Neuronal stem cell (in vitro differentiated cells): ENCODE data around the gene CSMD2.

Experiments
- DNase-seq: peaks from one replicate; pipeline ENCODE4 v3.0.0-alpha.2; 2013; ENCODE audit warnings: low spot score
- H2AFZ ChIP-seq: one replicate; pipeline ENCODE4 v1.6.1; 2013; ENCODE audit warnings: mild to moderate bottlenecking, low read length, inconsistent platforms
- H2AK5ac ChIP-seq: 2 replicates; pipeline ENCODE4 v1.6.1; 2013; ENCODE audit warnings: low read depth, mild to moderate bottlenecking, inconsistent platforms, low read length, moderate library complexity, mixed read lengths
- H2BK120ac ChIP-seq: 2 replicates; pipeline ENCODE4 v1.6.1; 2013; ENCODE audit warnings: low read depth, mild to moderate bottlenecking, inconsistent platforms, low read length, moderate library complexity, mixed read lengths
- H2BK12ac ChIP-seq: one replicate; pipeline ENCODE4 v1.6.1; 2013; ENCODE audit warnings: low read length, inconsistent platforms
- H2BK15ac ChIP-seq: 2 replicates; pipeline ENCODE4 v1.6.1; 2013; ENCODE audit warnings: mild to moderate bottlenecking, low read length, inconsistent platforms, mixed read lengths
- H2BK5ac ChIP-seq: one replicate; pipeline ENCODE4 v1.6.1; 2013; ENCODE audit warnings: inconsistent platforms, mild to moderate bottlenecking, low read length, moderate library complexity
- H3K14ac ChIP-seq: one replicate; pipeline ENCODE4 v1.6.1; 2013; ENCODE audit warnings: low read length, inconsistent platforms
- H3K18ac ChIP-seq: 2 replicates; pipeline ENCODE4 v1.6.1; 2013; ENCODE audit warnings: low read length, inconsistent platforms
- H3K23ac ChIP-seq: 2 replicates; pipeline ENCODE4 v1.6.1; 2013; ENCODE audit warnings: low read depth, mild to moderate bottlenecking, mixed read lengths, low read length, inconsistent platforms; ENCODE audit not compliant: poor library complexity
- H3K27ac ChIP-seq: replicated peaks from 3 replicates; pipeline ENCODE4 v1.5.1; 2013; ENCODE audit warnings: low read length, inconsistent platforms
- H3K27me3 ChIP-seq, 3 experiments: 2 replicates each; pipeline ENCODE4 v1.6.1; 2013; ENCODE audit warnings: low read length in 3 of 3, mild to moderate bottlenecking in 2 of 3, inconsistent platforms in 1 of 3, low read depth in 1 of 3, mixed read lengths in 1 of 3, moderate library complexity in 1 of 3; ENCODE audit not compliant: control insufficient read depth in 3 of 3, insufficient read depth in 3 of 3
- H3K36me3 ChIP-seq, 2 donors: replicated peaks in 1 of 2; 2 replicates each; pipeline ENCODE4 v1.6.1; 2013; ENCODE audit warnings: low read length in 2 of 2; ENCODE audit not compliant: control insufficient read depth in 2 of 2, insufficient read depth in 2 of 2
- H3K4ac ChIP-seq: 2 replicates; pipeline ENCODE4 v1.6.1; 2013; ENCODE audit warnings: inconsistent platforms, mild to moderate bottlenecking, low read length, moderate library complexity
- H3K4me1 ChIP-seq, 2 donors: 1 replicate in 1 of 2; 2 replicates in 1 of 2; pipeline ENCODE4 v1.6.1; 2013; ENCODE audit warnings: low read length in 2 of 2, low read depth in 1 of 2; ENCODE audit not compliant: control insufficient read depth in 2 of 2, insufficient read depth in 1 of 2
- H3K4me2 ChIP-seq: one replicate; pipeline ENCODE4 v1.6.1; 2013; ENCODE audit warnings: mild to moderate bottlenecking, low read length, inconsistent platforms; ENCODE audit not compliant: insufficient read depth, poor library complexity, severe bottlenecking
- H3K4me3 ChIP-seq, 2 donors: 2 replicates each; pipeline ENCODE4 v1.5.1; 2013; ENCODE audit warnings: low read length in 2 of 2, mild to moderate bottlenecking in 2 of 2, inconsistent platforms in 1 of 2, moderate library complexity in 1 of 2
- H3K79me1 ChIP-seq: one replicate; pipeline ENCODE4 v1.6.1; 2013; ENCODE audit warnings: low read depth, mild to moderate bottlenecking, inconsistent platforms, low read length, moderate library complexity
- H3K9ac ChIP-seq: one replicate; pipeline ENCODE4 v1.6.1; 2013; ENCODE audit warnings: mild to moderate bottlenecking, low read depth, low read length, inconsistent platforms; ENCODE audit not compliant: poor library complexity
- H3K9me3 ChIP-seq, 2 donors: replicated peaks in 1 of 2; 2 replicates each; pipeline versions ENCODE3 to v1.6.1; 2013; ENCODE audit warnings: low read length in 2 of 2, mild to moderate bottlenecking in 2 of 2, inconsistent platforms in 1 of 2, low read depth in 1 of 2, mixed read lengths in 1 of 2, moderate library complexity in 1 of 2; ENCODE audit not compliant: control insufficient read depth in 2 of 2, insufficient read depth in 1 of 2
- H4K8ac ChIP-seq: one replicate; pipeline ENCODE4 v1.6.1; 2013; ENCODE audit warnings: low read depth, mild to moderate bottlenecking, inconsistent platforms, low read length, moderate library complexity
- H4K91ac ChIP-seq: one replicate; pipeline ENCODE4 v1.6.1; 2013; ENCODE audit warnings: low read length, low read depth, mild to moderate bottlenecking, inconsistent platforms; ENCODE audit not compliant: poor library complexity
- WGBS, 2 donors: extraction: QIAGEN DNeasy Blood & Tissue Kit; methylation state at CpG; one replicate each; pipeline ENCODE4 v1.1.7; 2013; ENCODE audit warnings: missing lambda C conversion rate in 2 of 2, mixed read lengths in 1 of 2; ENCODE audit not compliant: insufficient read length in 2 of 2, insufficient replicate concordance in 1 of 2; ENCODE audit errors: extremely low coverage in 2 of 2; 5-methylcytosine and 5-hydroxymethylcytosine counted together

Gene CSMD2

DNA sequence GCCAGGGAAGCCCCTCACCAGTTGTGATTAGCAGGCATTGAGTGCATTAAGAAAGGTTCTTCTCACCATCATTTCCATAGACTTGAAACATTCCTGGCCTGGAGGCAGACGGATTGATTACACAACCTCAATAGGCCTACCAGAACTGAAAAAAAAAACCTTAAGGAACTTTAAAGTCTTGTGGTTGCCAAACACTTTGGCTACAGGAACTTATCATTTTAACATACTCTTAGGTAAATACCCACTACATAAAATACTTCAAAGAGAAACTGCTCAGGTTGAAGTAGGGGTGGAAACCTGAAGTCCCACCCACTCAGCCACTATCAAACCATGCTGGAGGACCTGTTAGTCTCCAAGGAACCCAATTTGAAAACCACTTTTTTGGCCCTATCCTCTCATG lies 323.5 kb downstream of the CSMD2 start:
- Histone ChIP-seq H3K9me3 (peaks cover 0 to 5% of the 10 kb centered on the region in 2 donors), H3K9ac (no peak overlapping the region)
- no peak for DNase-seq

DNA sequence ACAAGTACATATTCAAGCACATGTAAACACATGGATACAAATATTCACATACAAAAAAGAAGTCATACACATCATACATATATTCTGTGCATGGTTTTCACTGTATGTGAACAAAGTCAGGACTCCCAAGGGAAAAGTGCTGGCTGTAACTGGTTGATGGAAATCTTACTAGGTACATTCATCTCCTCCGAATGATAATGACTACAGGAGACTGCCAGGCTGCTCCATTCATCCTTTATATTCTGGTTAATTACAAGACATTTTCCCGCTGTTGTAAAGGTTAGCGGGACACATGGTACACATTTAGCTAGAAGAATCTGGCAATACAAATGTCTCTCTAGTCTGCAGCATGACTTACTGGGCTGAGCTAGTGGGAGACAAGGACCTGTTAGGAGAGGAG lies 327.4 kb downstream of the CSMD2 start:
- H3K23ac ChIP-seq: no peak overlapping the region
- H3K9me3 ChIP-seq: peaks cover 0 to 5% of the 10 kb centered on the region in 2 donors
- H3K79me1 ChIP-seq: no peaks in the 10 kb centered on the region
- no peak overlapping the region for H3K27ac ChIP-seq
- H2BK15ac ChIP-seq: no peak overlapping the region
- no peak overlapping the region for H4K8ac ChIP-seq
- H3K4me2 ChIP-seq: no peak overlapping the region
- H3K4ac ChIP-seq: no peak overlapping the region
- H2BK120ac ChIP-seq: no peak overlapping the region
- WGBS, 2 donors: no CpG with 5 or more reads among the region's 3 CpGs
- H3K27me3 ChIP-seq: no peaks in the 10 kb centered on the region
- no peak overlapping the region for H2BK5ac ChIP-seq
- no peak overlapping the region for H3K14ac ChIP-seq
- no peak overlapping the region for H2BK12ac ChIP-seq
- no peak overlapping the region for H3K18ac ChIP-seq
- no peak overlapping the region for H3K9ac ChIP-seq
- H3K4me3 ChIP-seq: no peak overlapping the region
- H2AK5ac ChIP-seq: no peak overlapping the region
- H2AFZ ChIP-seq: no peak overlapping the region
- no peaks in the 10 kb centered on the region for H3K36me3 ChIP-seq
- H3K4me1 ChIP-seq: no peaks in the 10 kb centered on the region
- no peak for DNase-seq
- H4K91ac ChIP-seq: no peak overlapping the region

More for the DNA sequence above, 323.5 kb downstream of the CSMD2 start:
- H3K4ac ChIP-seq: no peak overlapping the region
- no peak overlapping the region for H2BK12ac ChIP-seq
- H3K27ac ChIP-seq: no peak overlapping the region
- H4K8ac ChIP-seq: no peak overlapping the region
- H3K4me1 ChIP-seq: no peaks in the 10 kb centered on the region
- H2BK5ac ChIP-seq: no peak overlapping the region
- H3K4me3 ChIP-seq: no peak overlapping the region
- no peak overlapping the region for H3K14ac ChIP-seq
- no peaks in the 10 kb centered on the region for H3K79me1 ChIP-seq
- H3K18ac ChIP-seq: no peak overlapping the region
- no peaks in the 10 kb centered on the region for H3K36me3 ChIP-seq
- no peak overlapping the region for H2BK120ac ChIP-seq
- no peak overlapping the region for H4K91ac ChIP-seq
- no CpG with 5 or more reads among the region's 1 CpG for WGBS, 2 donors
- H2AFZ ChIP-seq: no peak overlapping the region
- no peak overlapping the region for H3K4me2 ChIP-seq
- no peak overlapping the region for H2BK15ac ChIP-seq
- no peaks in the 10 kb centered on the region for H3K27me3 ChIP-seq
- no peak overlapping the region for H2AK5ac ChIP-seq
- H3K23ac ChIP-seq: no peak overlapping the region

DNA sequence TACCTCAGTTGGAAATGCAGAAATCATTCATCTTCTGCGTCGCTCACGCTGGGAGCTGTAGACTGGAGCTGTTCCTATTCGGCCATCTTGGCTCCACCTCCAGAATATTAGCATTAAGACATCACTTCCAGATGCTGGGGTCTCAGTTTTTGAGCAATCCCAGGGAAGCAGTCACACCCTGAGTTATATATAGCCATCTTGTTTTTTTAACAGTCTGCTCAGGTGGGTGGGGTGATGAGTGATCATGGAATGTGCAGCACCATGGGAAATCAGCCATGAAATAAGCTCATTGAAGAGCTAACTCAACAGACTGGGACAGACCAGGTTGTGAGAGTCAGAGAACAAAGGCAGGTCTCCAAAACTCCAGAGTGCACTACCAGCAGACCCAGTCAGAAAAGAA lies 328.1 kb downstream of the CSMD2 start:
- Histone ChIP-seq H3K4me2 (no peak overlapping the region), H2AFZ (no peak overlapping the region), H3K4ac (no peak overlapping the region), H4K8ac (no peak overlapping the region), H2AK5ac (no peak overlapping the region), H3K18ac (no peak overlapping the region), H3K4me1 (no peaks in the 10 kb centered on the region), H3K9me3 (peaks cover 0 to 5% of the 10 kb centered on the region in 2 donors), H3K9ac (no peak overlapping the region), H3K27ac (no peak overlapping the region), H3K27me3 (no peaks in the 10 kb centered on the region), H2BK15ac (no peak overlapping the region), H4K91ac (no peak overlapping the region), H3K4me3 (no peak overlapping the region), H2BK12ac (no peak overlapping the region), H3K23ac (no peak overlapping the region), H3K36me3 (no peaks in the 10 kb centered on the region), H2BK120ac (no peak overlapping the region), H3K79me1 (no peaks in the 10 kb centered on the region), H3K14ac (no peak overlapping the region), H2BK5ac (no peak overlapping the region)
- WGBS, 2 donors: no CpG with 5 or more reads among the region's 4 CpGs
- no peak for DNase-seq

DNA sequence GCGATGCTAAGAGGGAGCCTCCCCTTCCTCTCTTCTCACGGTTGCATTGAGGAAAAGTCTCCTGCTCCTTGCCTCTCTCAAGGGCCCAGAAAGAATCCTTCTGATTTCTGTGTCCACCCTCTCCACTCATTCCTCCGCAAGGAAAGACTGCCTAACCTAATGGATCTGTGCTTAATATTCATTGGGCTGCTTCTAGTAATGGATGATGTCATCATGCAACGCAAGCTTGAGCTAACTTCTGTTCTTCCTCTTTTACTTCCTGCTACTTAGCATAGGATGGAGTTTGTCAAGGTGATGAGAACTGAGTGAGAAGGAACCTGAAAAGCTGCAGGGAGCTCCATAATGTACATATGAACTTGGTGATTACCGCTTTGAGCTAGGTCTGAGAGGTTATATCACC lies 336.4 kb downstream of the CSMD2 start:
- no peak overlapping the region for H2AFZ ChIP-seq
- H3K23ac ChIP-seq: no peak overlapping the region
- H3K4me1 ChIP-seq: no peaks in the 10 kb centered on the region
- H2AK5ac ChIP-seq: no peak overlapping the region
- no peaks in the 10 kb centered on the region for H3K27me3 ChIP-seq
- no peak overlapping the region for H3K4me2 ChIP-seq
- H2BK12ac ChIP-seq: no peak overlapping the region
- no peak overlapping the region for H3K4me3 ChIP-seq
- no peaks in the 10 kb centered on the region for H3K79me1 ChIP-seq
- no peak overlapping the region for H3K27ac ChIP-seq
- no peak overlapping the region for H3K4ac ChIP-seq
- H3K9ac ChIP-seq: no peak overlapping the region
- no peak overlapping the region for H2BK120ac ChIP-seq
- no peak overlapping the region for H2BK5ac ChIP-seq
- no CpG with 5 or more reads among the region's 5 CpGs for WGBS, 2 donors
- H3K9me3 ChIP-seq: peaks cover 0 to 4% of the 10 kb centered on the region in 2 donors
- no peak overlapping the region for H3K18ac ChIP-seq
- H2BK15ac ChIP-seq: no peak overlapping the region
- H3K36me3 ChIP-seq: no peaks in the 10 kb centered on the region
- no peak overlapping the region for H3K14ac ChIP-seq
- no peak for DNase-seq
- H4K8ac ChIP-seq: no peak overlapping the region
- no peak overlapping the region for H4K91ac ChIP-seq
